GM06990 (cell line): Measurements from ENCODE around the gene HLCS.

Source experiments
- DNase-seq: peaks from one replicate; pipeline ENCODE4 v3.0.0-alpha.2; 2011; ENCODE audit not compliant: insufficient read length; ENCODE audit errors: extremely low read depth
- H3K27me3 ChIP-seq: replicated peaks from 2 replicates; pipeline ENCODE4 v1.6.0; 2011; ENCODE audit warnings: low read length; ENCODE audit not compliant: control insufficient read depth, insufficient read depth
- H3K36me3 ChIP-seq: 2 replicates; pipeline ENCODE4 v1.5.1; 2011; ENCODE audit warnings: low read length; ENCODE audit not compliant: control insufficient read depth, insufficient read depth
- H3K4me3 ChIP-seq: replicated peaks from 2 replicates; pipeline ENCODE4 v1.5.1; 2011; ENCODE audit warnings: low read depth, mild to moderate bottlenecking, control low read depth, low read length
- TF ChIP-seq, protein P1 (sequence below): IDR thresholded peaks from 2 replicates; pipeline ENCODE4 v1.5.1; 2011; ENCODE audit warnings: low read length, control low read depth, mild to moderate bottlenecking, inconsistent platforms; ENCODE audit not compliant: insufficient read depth, poor library complexity, severe bottlenecking

Gene HLCS

GRCh38 chr21:36791695-36792470 is 174.6 kb downstream of the HLCS start:
- no peak for DNase-seq
- Histone ChIP-seq H3K4me3 (no peak overlapping the region), H3K27me3 (no peaks in the 10 kb centered on the region), H3K36me3 (no peaks in the 10 kb centered on the region)
- TF ChIP-seq, protein P1, sequence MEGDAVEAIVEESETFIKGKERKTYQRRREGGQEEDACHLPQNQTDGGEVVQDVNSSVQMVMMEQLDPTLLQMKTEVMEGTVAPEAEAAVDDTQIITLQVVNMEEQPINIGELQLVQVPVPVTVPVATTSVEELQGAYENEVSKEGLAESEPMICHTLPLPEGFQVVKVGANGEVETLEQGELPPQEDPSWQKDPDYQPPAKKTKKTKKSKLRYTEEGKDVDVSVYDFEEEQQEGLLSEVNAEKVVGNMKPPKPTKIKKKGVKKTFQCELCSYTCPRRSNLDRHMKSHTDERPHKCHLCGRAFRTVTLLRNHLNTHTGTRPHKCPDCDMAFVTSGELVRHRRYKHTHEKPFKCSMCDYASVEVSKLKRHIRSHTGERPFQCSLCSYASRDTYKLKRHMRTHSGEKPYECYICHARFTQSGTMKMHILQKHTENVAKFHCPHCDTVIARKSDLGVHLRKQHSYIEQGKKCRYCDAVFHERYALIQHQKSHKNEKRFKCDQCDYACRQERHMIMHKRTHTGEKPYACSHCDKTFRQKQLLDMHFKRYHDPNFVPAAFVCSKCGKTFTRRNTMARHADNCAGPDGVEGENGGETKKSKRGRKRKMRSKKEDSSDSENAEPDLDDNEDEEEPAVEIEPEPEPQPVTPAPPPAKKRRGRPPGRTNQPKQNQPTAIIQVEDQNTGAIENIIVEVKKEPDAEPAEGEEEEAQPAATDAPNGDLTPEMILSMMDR = no peak

DNA sequence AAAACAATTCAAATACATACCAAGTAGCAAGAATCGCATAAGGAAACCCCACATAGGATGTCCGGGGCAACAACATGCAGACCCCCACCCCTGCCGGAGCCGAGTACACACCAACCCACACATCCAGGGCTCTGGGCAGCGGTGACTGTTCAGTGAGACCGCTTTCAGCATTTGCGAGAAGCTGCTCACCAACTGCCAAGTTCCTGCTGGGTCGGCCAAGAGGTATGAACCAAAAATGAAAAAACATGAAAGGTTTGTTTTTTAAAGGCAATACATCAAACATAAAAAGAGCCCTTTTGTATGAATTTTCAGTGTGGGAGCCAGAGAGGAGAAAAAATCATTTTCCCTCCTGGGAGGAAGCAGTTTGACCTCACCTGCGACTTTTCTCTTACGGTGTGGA is 175.3 kb downstream of the HLCS start:
- H3K36me3 ChIP-seq = no peaks in the 10 kb centered on the region
- TF ChIP-seq, protein P1 = no peak
- no peaks in the 10 kb centered on the region for H3K27me3 ChIP-seq
- no peak for DNase-seq
- no peak overlapping the region for H3K4me3 ChIP-seq

GRCh38 chr21:36790616-36791015 is 175.9 kb downstream of the HLCS start:
- no peaks in the 10 kb centered on the region for H3K27me3 ChIP-seq
- DNase-seq = no peak
- TF ChIP-seq, protein P1 = no peak
- no peaks in the 10 kb centered on the region for H3K36me3 ChIP-seq
- H3K4me3 ChIP-seq = no peak overlapping the region

GRCh38 chr21:36788120-36788638 is 178.3 kb downstream of the HLCS start:
- H3K27me3 ChIP-seq = no peaks in the 10 kb centered on the region
- no peak overlapping the region for H3K4me3 ChIP-seq
- no peak for DNase-seq
- TF ChIP-seq, protein P1 = no peak
- no peaks in the 10 kb centered on the region for H3K36me3 ChIP-seq

GRCh38 chr21:36786186-36786585 is 180.3 kb downstream of the HLCS start:
- Histone ChIP-seq H3K36me3 (no peaks in the 10 kb centered on the region), H3K4me3 (no peak overlapping the region)
- TF ChIP-seq, protein P1 = no peak

More at GRCh38 chr21:36786186-36786585, 180.3 kb downstream of the HLCS start:
- no peaks in the 10 kb centered on the region for H3K27me3 ChIP-seq
- no peak for DNase-seq
